Pancreas (tissue), 10 donors: ENCODE data around the gene EPHA8. TPM values are rescaled to one million over a fixed set of nuclear protein-coding genes. Genes with fewer than 3 reads are reported as not detected.
A peak's percentile ranks its signal among the peaks of the same experiment; 100 is the strongest.

Experiments
- ATAC-seq, 4 donors: fragments of 200-7000 bp; cut with Tn5 transposase; one replicate each; pipeline versions ENCODE4 v1.8.0 to v1.9.1; 2020; ENCODE audit warnings: mild to moderate bottlenecking in 4 of 4, moderate library complexity in 4 of 4
- DNase-seq, 6 donors: peaks; one replicate each; pipeline ENCODE4 v3.0.0-alpha.2; 2020
- FAIRE-seq: peaks from 2 replicates; lab custom pipeline; 2012; peaks lifted over from hg19 to GRCh38; lab: Jason Lieb, UNC
- H3K27ac ChIP-seq, 4 donors: fragments of 200-600 bp; sonication (generic); 1 replicate in 3 of 4; 2 replicates in 1 of 4; pipeline versions ENCODE4 v1.5.0 to v1.8.0; 2020
- H3K27me3 ChIP-seq, 4 donors: fragments of 200-600 bp; one replicate each; pipeline ENCODE4 v1.8.0; 2021
- H3K36me3 ChIP-seq, 3 donors: fragments of 200-600 bp; sonication (generic) in 1 of 3; one replicate each; pipeline versions ENCODE4 v1.5.0 to v1.8.0; 2020 to 2021
- H3K4me1 ChIP-seq, 3 donors: fragments of 200-600 bp; one replicate each; pipeline ENCODE4 v1.8.0; 2021
- H3K4me3 ChIP-seq, 4 donors: fragments of 200-600 bp; sonication (generic) in 2 of 4; one replicate each; pipeline versions ENCODE4 v1.5.0 to v1.8.0; 2020 to 2021
- H3K9me3 ChIP-seq, 4 donors: fragments of 200-600 bp; one replicate each; pipeline ENCODE4 v1.8.0; 2021
- WGBS, 2 donors: extraction: QIAGEN DNeasy Blood & Tissue Kit; methylation state at CpG; one replicate each; pipeline ENCODE4 v1.1.7; 2013; 5-methylcytosine and 5-hydroxymethylcytosine counted together
- intact Hi-C, 3 donors: fragments of 100-400 bp; cut with DNase I; formaldehyde crosslinking; loops; one replicate each; pipeline versions ENCODE4 v1.11.1 to v1.14.2; 2022
- polyA plus RNA-seq, 2 donors: library from polyadenylated mRNA; stranded (reverse); fragments of 200-250 nt; gene quantifications; one replicate each; pipeline ENCODE4 v1.2.3, GENCODE V29; 2013
- total RNA-seq, 6 donors: library from RNA; stranded (reverse); fragmentation: NEBNext Ultra II Directional in 4 of 6; extraction: Animal tissue kit (Norgen Biotek cat#: 25700) in 4 of 6; gene quantifications; one replicate each; pipeline versions ENCODE4 v1.2.1 to v1.2.4, GENCODE V29; 2021 to 2023
- TF ChIP-seq, protein P1 (sequence below), 4 donors: fragments of 200-600 bp; sonication (generic) in 3 of 4; IDR thresholded peaks; one replicate each; pipeline versions ENCODE4 v1.5.0 to v1.8.0; 2021; ENCODE audit warnings: antibody characterized with exemption in 4 of 4
- donor health status: healthy with polysubstance abuse.
- donor health status: DM: no; HTN: no; CAD: no; lungs with moderate emphysema.
- donor health status: DM: no; HTN: no; CAD: no.
- donor health status: control.
- donor health status: control.
- donor health status: Bipolar disorder and iron deficiency.
- donor health status: DM: yes; HTN: yes; CAD: no.
- donor health status: DM: no; HTN: no; CAD: no.
- donor health status: DM: no; HTN: no; CAD: no.
- donor health status: DM: yes; HTN: yes; CAD: no.

The EPHA8 gene
- total and polyA plus RNA-seq, 8 donors: 0.57 to 8.1 (median 1.2) TPM

DNA sequence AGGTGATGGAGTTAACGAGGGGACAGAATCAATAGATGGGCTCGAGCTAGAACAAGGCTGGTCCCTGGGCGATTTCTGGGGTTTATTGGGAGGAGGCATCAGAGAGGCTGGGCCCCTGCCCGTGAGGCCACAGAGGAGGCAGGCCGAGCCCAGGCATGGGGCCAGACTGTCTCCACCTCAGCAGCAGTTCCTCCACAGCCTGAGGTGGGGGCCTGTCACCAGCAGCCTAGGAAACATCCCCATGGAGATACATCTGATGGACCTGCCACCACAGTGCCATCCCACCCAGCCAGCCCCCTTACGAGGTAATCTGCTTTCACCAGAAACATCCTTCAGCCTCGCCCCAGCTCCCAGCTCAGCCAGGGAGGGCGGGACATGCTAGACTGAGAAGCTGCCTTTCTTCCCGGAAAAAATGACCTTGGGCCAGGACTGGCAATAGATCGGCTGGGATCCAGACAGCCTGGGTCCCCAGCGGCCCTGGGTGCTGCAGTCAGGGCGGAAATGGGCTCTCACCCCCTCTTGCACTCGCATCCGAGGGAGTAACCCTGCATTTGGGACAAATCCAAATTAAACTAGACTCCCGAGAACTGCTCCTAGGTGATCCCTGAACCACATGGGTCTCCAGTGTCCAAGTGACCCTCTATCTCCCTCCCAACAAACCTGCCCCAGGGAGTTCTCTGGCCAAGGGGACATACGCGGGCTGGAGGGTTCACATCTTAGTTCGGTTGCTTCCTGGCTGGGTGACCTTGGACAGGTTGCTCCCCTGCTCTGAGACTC, 10.0 kb upstream of the EPHA8 start:
- Histone ChIP-seq H3K4me1 (peaks cover 0 to 4% (median 0%) of the 10 kb centered on the region in 3 donors), H3K27me3 (no peaks in the 10 kb centered on the region), H3K27ac (no peak overlapping the region), H3K9me3 (no peaks in the 10 kb centered on the region), H3K4me3 (no peak overlapping the region), H3K36me3 (no peaks in the 10 kb centered on the region)
- ATAC-seq (peak; percentile 70 to 90 (median 78)), FAIRE-seq (no peak), DNase-seq (peak in 5 of 6 donors; percentile 55 to 68 (median 66))
- 18 to 24% methylated on average over 17 to 18 of the region's 18 CpGs for WGBS, 2 donors
- intact Hi-C loops: no loop called here
- TF ChIP-seq, protein P1, sequence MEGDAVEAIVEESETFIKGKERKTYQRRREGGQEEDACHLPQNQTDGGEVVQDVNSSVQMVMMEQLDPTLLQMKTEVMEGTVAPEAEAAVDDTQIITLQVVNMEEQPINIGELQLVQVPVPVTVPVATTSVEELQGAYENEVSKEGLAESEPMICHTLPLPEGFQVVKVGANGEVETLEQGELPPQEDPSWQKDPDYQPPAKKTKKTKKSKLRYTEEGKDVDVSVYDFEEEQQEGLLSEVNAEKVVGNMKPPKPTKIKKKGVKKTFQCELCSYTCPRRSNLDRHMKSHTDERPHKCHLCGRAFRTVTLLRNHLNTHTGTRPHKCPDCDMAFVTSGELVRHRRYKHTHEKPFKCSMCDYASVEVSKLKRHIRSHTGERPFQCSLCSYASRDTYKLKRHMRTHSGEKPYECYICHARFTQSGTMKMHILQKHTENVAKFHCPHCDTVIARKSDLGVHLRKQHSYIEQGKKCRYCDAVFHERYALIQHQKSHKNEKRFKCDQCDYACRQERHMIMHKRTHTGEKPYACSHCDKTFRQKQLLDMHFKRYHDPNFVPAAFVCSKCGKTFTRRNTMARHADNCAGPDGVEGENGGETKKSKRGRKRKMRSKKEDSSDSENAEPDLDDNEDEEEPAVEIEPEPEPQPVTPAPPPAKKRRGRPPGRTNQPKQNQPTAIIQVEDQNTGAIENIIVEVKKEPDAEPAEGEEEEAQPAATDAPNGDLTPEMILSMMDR (IDR thresholded peaks at IDR 0.05): no peak

DNA sequence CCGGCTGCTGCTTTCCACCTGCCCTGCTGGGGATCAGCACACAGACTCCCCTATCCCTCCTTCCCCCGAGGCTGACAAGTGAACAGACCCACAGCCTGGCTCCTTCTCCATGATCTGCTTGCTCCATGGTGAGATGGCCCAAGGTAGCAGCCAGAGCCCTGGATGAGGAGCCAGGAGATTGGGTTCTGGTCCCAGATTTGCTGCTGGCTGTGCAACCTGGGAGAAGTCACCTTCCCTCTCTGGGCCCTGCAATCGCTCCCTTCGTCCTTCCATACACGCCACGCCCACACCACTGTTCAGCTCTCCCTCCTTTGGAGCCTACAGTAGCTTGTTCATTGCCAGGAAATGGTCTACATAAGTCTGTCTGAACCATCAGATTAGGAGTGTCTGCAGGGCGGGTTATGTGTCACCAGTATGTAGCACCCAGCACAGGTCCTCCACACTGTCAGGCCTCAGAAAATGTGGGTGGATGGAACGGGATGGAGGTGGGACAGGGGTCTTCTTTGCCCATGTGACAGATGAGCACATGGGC, 9.2 kb upstream of the EPHA8 start:
- ATAC-seq (no peak), DNase-seq (no peak), FAIRE-seq (no peak)
- intact Hi-C loops: no loop called here
- Histone ChIP-seq H3K9me3 (no peaks in the 10 kb centered on the region), H3K27me3 (no peaks in the 10 kb centered on the region), H3K36me3 (no peaks in the 10 kb centered on the region), H3K4me1 (peaks cover 0 to 4% (median 0%) of the 10 kb centered on the region in 3 donors), H3K27ac (no peak overlapping the region), H3K4me3 (no peak overlapping the region)
- TF ChIP-seq, protein P1 (IDR thresholded peaks at IDR 0.05): no peak
- WGBS, 2 donors: 75 to 88% methylated on average over 8 of the region's 8 CpGs

DNA sequence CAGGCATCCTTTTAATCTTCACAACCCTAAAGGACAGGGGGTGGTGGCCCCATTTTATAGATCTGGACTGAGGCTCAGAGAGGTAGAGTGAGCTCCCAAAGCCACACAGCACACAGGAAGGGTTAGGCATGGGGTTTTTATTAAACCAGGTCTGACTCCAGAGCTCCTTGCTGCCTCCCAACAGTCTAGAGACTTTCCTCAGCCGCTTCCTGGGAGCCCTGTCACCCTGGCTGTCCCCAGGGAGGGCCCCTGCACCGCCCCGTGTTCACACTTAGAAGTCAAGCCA, 8.0 kb upstream of the EPHA8 start:
- DNase-seq: no peak
- WGBS, 2 donors: 41 to 54% methylated on average over 3 of the region's 3 CpGs
- peaks cover 0 to 4% (median 0%) of the 10 kb centered on the region in 3 donors for H3K4me1 ChIP-seq
- intact Hi-C loops: no loop called here
- H3K27ac ChIP-seq: no peak overlapping the region
- FAIRE-seq: no peak
- ATAC-seq: no peak
- no peaks in the 10 kb centered on the region for H3K36me3 ChIP-seq
- no peaks in the 10 kb centered on the region for H3K9me3 ChIP-seq
- TF ChIP-seq, protein P1 (IDR thresholded peaks at IDR 0.05): no peak
- H3K4me3 ChIP-seq: no peak overlapping the region
- H3K27me3 ChIP-seq: no peaks in the 10 kb centered on the region

DNA sequence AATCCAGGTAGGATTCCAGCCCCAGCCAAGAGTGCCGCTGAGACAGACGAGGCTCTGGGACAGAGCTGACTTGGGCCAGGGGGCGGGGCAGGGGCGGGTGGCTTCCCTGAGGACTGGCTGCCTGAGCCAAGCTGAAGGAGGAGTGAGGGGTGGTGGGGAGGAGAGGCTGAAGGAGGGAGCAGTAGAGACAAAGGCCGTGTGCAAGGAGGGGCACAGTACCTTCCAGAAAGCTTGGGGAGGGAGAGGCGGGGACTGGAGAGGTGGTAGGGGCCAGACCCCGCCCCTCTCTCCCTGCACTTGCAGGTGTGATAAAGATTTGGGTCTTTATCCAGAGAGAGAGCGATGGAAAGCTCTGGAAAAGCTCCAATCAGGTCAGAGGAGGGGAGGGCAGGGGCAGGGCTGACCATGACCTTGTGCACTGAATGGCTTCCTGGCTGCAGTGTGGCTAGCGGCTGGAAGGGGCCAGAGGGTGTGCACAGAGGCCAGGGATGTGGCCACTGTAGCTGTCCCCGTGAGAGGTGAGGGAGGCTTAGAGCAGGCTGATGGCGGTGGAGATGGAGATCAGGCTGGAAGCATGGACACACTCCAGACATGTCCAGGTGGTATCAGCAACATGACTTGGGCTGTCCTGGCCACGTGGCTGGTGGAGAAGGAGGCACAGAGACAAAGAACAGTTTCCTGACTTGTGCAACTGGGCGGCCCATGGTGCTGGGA, 6.7 kb upstream of the EPHA8 start:
- DNase-seq (no peak), ATAC-seq (peak; percentile 7 to 14 (median 14)), FAIRE-seq (no peak)
- no peaks in the 10 kb centered on the region for H3K9me3 ChIP-seq
- TF ChIP-seq, protein P1 (IDR thresholded peaks at IDR 0.05): no peak
- no peak overlapping the region for H3K27ac ChIP-seq
- peaks cover 0 to 4% (median 0%) of the 10 kb centered on the region in 3 donors for H3K4me1 ChIP-seq
- 33 to 40% methylated on average over 13 of the region's 13 CpGs for WGBS, 2 donors
- no peaks in the 10 kb centered on the region for H3K27me3 ChIP-seq
- H3K4me3 ChIP-seq: no peak overlapping the region
- H3K36me3 ChIP-seq: no peaks in the 10 kb centered on the region
- intact Hi-C loops: no loop called here
